NCI-H69 (cell line): Measurements from ENCODE around the gene TIAM1.

Experiments
- DNase-seq: peaks from one replicate; lab custom pipeline; 2025; lab: John Stamatoyannopoulos, UW

The TIAM1 gene

DNA sequence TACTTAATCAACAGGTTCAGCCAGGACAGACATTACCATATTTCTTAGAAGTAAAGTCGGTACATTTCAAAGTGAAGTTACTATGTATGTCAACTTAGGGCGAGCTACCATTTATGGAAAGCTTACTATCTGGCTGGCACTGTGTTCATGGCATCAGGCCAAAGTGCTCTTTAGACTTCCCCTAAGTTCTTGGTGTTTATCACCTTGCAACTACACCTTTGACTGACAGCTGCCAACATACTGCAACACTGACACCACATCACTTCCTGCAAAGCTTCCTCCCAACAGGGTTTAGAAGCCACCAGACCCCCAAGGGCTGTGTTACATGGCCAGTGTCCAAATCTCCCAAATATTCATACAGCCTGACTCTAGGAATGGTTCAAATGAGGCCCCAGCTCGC lies 61.0 kb downstream of the TIAM1 start:
- peak; percentile 9 for DNase-seq

DNA sequence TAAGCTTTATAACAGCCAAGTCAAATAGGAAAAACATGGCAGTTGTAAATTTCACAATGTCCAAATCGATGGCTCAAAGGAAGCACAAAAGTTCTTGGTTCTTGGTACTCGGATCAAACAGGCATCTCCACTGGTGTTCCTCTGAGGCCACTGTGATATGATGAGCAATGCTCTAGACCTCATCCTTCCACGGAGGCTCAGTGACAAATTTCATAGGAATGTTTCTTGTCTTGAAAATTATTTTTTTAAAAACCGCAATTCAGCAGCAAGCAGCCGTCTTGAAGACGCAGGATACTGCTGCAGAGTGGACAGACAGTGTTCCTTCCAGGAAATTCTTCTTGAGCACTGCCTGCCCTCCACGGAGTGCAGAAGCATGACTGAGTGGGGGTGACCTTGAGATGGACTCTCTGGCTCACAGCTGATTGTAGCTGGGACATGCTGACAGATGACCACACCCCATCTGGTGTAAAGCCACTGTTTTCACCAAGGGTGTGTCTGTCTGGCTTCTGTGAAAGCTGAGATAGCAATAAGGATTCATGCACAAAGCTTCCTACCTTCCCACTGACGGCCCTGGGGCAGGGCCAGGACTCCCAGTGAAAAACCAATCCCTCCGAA lies 61.9 kb downstream of the TIAM1 start:
- peak; percentile 14 for DNase-seq

DNA sequence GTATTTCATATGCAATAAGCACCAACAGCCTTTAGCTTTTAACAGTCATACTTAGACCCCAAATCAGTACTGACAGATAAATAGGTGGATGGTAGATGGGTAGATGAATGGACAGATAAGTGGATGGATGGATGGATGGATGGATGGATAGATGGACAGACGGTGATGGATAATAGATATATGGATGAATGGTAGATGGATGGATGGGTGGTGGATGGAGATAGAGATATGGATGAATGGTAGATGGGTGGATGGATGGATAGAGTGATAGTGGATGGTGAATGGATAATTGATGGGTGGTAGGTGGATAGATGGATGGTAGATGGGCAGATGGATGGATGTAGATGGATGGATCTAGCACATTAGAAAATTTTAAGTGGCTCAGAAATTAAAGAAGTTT lies 62.5 kb downstream of the TIAM1 start:
- no peak for DNase-seq

DNA sequence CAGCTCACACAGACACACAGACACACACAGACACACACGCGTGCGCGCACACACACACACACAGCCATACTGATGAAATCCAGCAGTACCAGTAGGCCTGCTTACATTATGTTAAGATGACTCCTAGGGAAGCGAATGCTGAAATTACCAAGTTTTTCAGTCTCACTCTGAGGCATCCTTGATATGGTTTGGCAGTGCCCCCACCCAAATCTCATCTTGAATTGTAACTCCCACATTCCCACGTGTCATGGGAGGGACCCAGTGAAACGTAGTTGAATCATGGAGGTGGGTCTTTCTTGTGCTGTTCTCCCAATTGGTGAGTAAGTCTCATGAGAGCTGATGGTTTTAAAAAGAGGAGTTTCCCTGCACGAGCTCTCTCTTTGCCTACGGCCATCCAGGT lies 64.1 kb downstream of the TIAM1 start:
- DNase-seq: no peak

DNA sequence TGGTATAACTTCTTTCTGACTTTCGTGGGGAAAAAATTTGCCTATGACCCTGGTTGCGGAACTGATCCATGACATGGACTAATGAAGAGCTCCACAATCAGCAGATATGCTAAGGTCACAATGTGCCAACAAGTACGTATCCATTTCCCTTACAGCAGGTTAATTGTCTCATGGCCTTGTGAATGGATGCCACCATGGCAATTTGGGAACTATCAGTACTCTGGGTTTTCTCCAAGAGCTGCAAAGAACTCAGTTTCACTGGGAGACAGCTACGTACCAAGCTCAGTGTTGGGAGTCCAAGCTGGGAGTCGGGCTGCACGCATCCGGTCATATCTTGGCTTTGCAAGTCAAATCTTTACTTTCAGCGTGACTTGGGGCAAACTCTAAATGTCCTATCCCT lies 64.8 kb downstream of the TIAM1 start:
- DNase-seq: no peak

DNA sequence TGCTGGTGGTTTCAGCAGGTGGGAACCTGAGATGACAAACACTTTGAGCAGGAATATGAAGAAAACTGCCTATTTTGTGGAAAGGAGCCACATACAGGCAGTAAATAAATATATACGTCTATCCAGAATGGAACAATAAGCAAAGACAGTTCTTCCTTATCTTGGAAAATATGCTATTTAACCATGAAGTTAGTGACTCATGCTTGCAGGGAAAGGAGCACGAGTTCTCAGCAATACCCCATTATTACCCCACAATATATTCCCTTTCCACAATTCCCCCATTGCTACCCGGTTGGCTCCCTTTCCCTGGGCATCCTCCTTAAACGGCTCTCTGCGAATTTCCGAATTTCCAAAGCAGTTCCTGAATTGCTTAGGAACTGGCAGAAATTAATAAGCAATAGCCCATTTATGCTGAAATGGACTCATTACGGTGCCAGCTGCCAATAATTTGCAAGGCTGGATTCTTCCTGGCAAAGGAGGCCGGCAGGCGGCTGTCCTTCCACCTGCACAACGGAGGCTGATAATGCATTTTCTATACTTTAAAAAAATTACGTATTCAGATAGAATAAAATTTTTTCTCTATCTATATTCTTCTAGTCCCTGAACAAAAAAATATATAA lies 65.4 kb downstream of the TIAM1 start:
- no peak for DNase-seq

DNA sequence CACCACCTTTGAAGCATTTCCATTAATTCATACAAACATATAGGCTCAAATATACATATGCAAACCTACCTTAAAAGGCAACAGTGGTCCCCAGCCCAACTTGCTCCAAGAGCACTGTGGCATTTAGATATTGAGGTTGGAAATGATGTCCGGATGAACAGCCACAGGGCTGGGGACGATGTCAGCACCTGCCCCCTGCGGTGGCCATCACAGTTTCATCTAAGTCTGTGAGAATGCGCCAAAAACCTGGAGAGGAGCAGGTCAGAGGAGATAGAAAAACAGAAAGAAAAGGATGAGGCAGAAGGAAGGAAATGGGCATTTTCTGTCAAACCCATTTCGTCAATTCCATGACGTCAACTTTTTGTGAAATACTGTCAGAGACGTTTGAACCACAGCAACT lies 67.4 kb downstream of the TIAM1 start:
- DNase-seq: no peak

DNA sequence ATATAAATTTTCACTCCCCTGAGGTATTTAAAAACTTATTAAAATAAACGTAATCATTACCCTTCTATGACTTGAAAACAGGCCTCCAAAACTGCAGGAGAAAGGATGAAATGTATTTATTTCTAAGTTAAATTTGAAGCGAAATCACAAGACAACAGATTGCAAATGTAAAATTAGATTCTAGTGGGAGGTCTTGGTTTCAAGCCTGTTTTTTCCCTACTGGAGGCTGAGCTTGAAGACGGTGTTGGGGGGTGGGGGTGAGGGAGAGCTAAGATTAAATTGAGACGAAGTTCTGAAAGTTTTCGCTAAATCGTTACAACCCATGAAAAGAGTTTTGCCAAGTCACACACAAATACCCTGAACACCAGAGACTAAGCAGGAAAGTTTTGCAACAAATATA lies 68.2 kb downstream of the TIAM1 start:
- no peak for DNase-seq

DNA sequence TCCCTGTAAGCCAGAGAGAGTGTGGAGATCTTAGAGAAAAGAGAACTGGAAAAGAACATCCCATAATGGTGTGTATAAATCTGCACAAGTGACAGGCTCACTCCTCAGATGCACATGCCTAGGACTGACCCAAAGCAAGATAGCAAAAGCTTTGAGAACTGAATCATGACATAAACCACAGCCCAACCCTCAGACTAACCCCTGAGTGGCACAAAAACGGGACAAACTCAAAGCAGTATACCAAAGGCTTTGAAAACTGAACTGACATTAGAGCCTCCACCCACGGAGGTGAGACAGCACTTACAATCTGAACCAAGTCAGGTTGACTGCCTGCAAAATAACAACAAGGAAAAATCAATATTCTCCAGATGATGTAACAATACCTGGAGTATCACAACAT lies 70.8 kb downstream of the TIAM1 start:
- no peak for DNase-seq

DNA sequence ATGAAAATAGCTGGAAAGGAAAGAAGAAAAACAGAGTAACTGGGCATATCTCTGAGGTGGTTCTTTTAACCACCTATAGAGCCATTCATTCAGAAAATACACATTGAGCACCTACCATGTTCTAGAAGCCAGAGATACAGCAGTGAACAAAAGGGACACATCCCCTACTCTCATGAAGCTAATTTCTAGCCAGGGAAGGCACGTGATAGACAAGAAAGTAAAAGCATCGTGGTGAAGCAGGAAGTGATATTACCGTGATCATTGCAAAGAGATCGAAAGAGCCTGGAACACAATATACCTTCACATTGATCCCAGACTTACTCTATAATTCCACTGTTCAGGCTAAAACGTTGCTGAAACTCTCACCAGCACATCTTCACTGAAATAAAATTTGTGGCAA lies 76.0 kb downstream of the TIAM1 start:
- DNase-seq: no peak

DNA sequence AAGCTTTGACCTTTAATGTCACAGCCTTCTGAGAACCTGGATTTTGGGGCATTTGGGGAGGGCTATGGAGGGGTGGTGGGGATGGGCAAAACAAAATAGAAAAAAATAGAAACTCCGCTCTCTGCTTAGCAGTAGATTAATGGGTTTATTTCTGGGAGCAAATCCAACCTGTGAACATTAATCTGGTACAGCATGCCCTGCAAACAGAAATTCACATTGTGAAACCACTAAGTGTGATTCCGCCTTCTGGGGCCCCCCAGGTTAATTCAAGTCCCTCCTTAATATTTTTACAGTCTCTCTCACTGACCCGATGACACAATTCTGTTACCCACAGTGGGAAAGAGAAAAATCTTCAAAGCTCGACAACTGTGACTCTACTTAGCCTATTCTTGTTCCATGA lies 76.4 kb downstream of the TIAM1 start:
- DNase-seq: no peak

DNA sequence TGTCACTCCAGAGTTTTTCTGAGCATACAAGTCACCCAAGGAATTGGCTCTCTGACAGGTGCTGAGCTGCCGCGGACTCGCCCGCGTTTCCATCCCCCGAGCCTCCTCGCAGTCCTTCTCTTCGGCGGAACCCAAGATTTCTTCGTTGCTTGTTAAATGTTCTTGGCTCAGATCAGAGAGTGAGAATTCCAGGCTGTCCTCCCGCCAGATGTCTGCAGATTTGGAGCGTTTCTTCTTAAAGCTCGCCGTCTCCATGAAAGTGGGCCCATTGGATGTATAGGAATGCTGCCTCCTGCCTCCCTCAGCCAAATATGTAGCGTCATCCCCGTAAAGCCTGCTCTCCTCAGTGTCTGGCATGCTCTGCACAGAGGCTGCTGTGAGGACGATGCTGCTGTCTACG lies 77.8 kb downstream of the TIAM1 start:
- no peak for DNase-seq

DNA sequence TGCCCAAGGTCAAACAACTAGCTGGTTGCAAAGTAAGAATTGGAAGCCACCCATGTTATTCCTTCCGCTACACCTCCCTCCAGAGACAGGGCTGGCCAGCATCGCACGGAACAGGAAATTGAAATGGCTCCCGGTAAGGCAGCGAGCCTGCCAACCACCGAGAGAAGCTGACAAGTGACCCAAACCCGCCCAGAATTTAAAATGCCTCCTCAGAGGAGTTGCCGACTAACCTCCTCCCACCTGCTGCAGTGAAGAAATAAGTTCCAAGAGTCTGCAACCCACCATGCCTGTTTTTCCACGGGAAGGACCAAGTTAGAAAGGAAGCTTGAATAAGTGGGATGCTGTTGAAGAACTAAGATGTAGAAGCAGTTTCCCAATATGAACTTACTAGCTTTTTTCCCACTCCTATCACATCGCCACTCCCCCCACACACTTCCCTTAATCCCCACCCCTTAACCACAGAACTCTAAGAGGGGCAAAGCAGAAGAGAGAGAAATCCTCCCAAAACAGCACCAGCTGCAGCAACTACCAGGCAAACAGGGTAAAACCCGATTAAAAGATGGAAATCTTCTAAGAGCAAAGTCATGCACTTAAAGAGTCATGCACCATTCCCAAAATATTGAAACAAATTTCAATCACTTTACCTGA lies 78.6 kb downstream of the TIAM1 start:
- DNase-seq: no peak

DNA sequence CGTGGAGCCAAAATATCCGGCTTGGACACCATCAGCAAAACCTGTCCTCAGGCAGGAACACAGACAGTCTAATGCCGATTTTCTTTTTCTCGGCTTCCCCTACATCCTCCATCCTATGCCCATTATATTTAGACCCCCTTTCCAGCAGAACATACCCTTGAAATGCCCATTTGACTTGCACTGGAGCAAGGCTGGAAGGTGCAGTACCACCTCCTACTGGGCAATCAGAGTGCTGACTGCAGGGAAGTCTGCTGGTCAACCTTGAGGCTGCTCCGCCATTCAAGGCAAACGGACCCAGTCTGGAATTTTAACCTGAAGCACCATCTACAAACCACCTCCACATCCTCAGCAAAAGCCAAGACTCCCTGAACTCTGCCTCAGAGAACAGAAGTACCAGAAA lies 79.5 kb downstream of the TIAM1 start:
- DNase-seq: no peak

DNA sequence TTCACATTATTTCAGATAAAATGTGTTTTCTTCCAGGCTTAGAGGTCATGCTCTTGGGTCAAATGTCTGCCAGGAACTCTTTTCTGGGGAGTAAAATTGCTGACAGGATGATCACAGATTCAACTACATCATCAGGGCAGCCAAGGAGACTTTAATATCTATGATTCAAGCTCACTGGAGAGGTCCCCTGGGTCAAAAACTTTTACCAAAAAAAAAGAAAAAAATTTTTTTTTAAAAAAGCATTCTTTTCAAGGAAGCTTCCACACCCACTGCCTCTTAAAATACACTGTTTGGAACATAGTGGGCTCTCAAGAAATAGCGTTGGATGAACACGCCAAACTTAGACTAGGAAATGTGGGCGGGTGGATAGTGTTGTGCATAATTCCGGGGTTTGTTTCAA lies 81.3 kb downstream of the TIAM1 start:
- DNase-seq: no peak

DNA sequence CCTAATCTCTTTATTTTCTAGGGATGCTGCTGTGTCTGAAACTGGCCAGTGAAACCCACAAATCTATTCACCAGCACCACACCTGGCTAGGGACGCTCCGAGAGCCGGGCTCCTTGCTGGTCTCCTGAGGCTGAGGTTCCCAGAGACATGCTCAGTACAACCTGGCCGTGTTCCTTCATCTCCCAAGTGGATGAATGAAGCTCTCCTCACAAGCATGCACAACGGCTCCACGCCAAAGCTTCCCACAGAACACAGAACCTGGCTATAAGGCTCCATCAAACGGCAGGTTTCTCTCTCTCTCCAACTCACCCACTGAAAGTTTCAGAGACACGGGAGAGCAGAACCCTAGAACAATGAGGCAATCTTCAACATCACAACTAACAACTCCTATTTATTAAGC lies 82.3 kb downstream of the TIAM1 start:
- no peak for DNase-seq

DNA sequence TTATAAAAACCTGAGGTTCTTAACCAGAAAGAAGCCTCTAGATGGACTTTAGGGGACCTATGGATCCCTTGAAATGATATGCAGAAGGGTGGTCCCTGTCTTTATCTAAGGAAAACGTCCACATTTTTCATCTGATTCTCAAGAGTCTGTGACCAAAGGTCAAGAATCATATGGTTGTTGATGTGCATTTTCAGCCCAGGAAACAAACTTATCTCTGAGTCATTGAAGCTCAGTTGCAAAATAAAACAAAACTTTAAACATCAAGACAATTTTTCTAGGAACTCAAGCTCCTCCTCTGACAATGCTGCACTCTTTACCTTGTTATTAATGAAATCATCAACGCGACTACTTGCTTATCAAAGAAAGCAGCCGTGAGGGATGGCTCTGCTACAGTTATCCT lies 83.3 kb downstream of the TIAM1 start:
- DNase-seq: no peak

DNA sequence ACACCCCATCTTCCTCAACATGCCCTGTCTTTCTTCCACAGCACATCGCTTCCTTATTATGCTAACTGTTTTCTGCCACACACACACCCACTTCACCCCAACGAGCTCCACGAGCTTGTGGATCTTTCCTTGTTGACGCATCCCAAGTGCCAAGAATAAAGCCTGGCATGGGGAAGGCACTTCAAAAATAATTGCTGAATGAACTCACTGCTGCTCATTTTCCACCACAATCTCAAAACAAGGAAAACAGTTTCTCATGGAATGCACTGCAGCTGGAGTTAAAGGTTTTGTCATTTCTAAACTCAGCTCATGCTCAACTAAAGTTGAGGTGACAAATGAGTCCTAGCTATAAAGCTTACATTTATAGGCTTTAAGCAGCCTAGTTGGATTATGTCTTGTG lies 86.0 kb downstream of the TIAM1 start:
- no peak for DNase-seq

DNA sequence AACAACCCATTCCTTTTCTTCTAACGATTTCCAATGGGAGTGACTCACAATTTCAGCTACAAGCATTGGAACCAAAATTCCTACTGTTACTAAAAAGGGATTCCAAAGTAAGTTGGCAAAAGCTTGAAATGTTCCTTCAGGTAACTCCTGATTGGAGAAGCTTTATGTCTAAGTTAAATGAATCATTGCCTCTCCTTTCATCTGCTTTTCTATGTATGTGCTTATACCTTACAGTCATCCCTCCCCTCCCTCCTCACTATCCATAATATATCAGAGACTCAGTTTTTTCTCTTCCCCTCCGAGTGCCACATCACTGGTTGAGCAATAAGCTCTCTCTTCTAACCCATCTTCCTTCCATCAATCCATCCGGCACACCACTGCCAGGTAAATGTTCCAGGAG lies 86.8 kb downstream of the TIAM1 start:
- no peak for DNase-seq

DNA sequence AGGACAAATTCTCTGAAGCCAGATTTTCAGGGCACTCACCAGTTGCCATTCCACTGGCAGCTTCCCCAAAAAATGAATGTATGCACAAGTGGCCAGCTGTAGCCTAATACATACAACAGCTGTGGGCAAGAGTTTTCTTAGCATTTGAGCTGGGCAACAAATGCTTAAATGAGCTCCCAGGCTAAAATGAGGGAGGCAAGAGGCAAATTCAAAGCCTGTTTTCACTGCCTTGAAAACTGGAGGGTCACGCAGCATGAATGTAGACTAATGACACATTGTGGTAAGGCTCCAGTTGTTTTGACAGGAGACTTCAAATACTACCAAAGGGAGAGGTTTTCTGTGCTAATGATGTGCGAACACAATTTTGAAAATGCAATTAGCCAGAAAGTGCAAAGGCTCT lies 88.2 kb downstream of the TIAM1 start:
- DNase-seq: peak; percentile 87

DNA sequence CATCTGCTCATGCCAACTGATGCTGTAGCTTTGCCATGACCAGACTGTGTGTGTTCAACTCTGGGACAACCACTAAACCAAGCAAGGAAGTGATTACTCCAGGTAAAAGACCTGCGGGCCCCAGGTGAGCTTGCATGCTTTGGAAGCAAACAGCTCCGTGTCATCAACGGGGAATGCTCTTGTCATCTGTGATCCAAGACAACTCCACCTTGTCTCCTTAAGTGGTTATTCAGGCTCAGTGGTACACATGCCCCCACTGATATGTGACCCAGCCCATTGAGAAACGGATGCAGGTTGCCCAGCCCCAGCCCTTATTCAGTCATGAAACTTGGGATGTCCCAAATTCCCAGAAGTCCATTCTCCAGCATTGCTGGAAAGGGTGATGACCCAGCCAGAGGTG lies 89.0 kb downstream of the TIAM1 start:
- DNase-seq: peak; percentile 22

DNA sequence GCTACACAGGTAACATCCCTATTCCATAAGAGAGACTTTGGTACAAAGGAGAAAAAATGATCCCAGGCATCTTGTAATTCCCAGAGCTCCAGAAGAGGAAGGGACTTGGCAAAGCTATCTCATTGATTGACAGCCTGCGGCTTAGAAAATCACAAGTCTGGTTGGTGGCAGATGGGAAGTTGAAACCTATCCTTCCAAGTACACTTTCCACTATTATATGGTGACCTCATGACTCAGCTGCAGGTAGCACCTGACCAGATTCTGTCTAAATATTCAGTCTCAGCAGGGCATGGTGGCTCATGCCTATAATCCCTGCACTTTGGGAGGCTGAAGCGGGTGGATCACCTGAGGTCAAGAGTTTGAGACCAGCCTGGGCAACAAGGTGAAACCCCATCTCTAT lies 89.9 kb downstream of the TIAM1 start:
- peak; percentile 84 for DNase-seq

DNA sequence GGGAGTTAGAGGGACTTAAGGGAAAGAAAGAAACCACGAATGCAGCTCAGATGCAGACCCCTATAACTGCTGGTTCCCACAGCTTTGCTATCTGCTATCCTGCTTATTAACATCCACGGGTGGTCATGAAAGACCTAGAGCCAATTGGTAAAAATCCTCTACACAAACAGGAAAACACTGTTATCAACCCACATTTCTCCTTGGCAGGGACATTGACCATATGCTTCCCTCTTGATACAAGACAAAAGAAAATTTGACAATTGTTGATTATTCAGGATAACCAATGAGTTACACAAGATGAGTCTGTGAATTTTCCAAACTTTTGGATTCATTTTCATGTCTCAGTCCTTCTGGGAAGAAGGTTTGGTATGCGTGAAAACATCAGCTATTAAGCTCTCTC lies 90.4 kb downstream of the TIAM1 start:
- peak; percentile 30 for DNase-seq

DNA sequence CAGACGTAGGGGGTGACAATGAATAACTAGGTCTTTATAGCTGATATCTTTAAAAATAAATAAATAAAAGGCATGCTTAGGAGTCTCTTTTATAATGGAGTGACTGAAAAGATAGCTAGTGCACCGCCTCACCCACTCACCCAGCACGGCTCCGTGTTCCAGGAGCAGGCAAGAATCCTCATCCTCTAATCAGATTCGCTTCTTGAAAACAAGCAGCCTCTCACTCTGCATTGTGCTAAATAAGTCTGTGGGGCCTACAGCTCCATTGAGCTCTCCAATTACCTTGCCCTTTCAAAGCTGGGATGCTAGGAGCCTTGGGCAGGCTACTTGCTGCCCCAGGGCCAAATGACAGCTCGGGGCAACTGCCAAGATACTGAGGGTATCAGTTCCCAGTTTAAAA lies 91.5 kb downstream of the TIAM1 start:
- peak; percentile 36 for DNase-seq
